HEK293T (cell line): ENCODE measurements around the gene P2RY2.

Experiments used
- BHLHE40 ChIP-seq: fragments of 450-650 bp; IDR thresholded peaks from 2 replicates; pipeline ENCODE4 v1.6.1; 2016; ENCODE audit warnings: mild to moderate bottlenecking, moderate library complexity, borderline replicate concordance
- CTBP1 ChIP-seq: fragments of 450-650 bp; IDR thresholded peaks from 2 replicates; pipeline ENCODE4 v1.6.1; 2016; ENCODE audit warnings: borderline replicate concordance
- FOXA1 ChIP-seq: fragments of 450-650 bp; IDR thresholded peaks from 2 replicates; pipeline ENCODE4 v1.6.1; 2016; ENCODE audit warnings: mild to moderate bottlenecking
- FOXK2 ChIP-seq: fragments of 450-650 bp; IDR thresholded peaks from 2 replicates; pipeline ENCODE4 v1.6.1; 2016; ENCODE audit warnings: mild to moderate bottlenecking
- LEF1 ChIP-seq: fragments of 450-650 bp; IDR thresholded peaks from 2 replicates; pipeline ENCODE4 v1.6.1; 2017; ENCODE audit warnings: mild to moderate bottlenecking, borderline replicate concordance
- SP1 ChIP-seq: fragments of 450-650 bp; IDR thresholded peaks from 2 replicates; pipeline ENCODE4 v1.6.1; 2017
- SUZ12 ChIP-seq: fragments of 450-650 bp; IDR thresholded peaks from 2 replicates; pipeline ENCODE4 v1.6.1; 2016; ENCODE audit warnings: mild to moderate bottlenecking
- TARDBP ChIP-seq: fragments of 450-650 bp; IDR thresholded peaks from 2 replicates; pipeline ENCODE4 v1.6.1; 2016
- ZNF384 ChIP-seq: fragments of 450-650 bp; IDR thresholded peaks from 2 replicates; pipeline ENCODE4 v1.6.1; 2016
- TF ChIP-seq, protein P1 (sequence below): fragments of 450-650 bp; IDR thresholded peaks from 2 replicates; pipeline ENCODE4 v1.6.1; 2016

DNA sequence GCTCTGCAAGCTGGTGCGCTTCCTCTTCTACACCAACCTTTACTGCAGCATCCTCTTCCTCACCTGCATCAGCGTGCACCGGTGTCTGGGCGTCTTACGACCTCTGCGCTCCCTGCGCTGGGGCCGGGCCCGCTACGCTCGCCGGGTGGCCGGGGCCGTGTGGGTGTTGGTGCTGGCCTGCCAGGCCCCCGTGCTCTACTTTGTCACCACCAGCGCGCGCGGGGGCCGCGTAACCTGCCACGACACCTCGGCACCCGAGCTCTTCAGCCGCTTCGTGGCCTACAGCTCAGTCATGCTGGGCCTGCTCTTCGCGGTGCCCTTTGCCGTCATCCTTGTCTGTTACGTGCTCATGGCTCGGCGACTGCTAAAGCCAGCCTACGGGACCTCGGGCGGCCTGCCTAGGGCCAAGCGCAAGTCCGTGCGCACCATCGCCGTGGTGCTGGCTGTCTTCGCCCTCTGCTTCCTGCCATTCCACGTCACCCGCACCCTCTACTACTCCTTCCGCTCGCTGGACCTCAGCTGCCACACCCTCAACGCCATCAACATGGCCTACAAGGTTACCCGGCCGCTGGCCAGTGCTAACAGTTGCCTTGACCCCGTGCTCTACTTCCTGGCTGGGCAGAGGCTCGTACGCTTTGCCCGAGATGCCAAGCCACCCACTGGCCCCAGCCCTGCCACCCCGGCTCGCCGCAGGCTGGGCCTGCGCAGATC is 16.5 kb downstream of the P2RY2 start:
- no peak for TF ChIP-seq BHLHE40
- no peak for TF ChIP-seq CTBP1
- TF ChIP-seq TARDBP: no peak
- no peak for TF ChIP-seq LEF1
- TF ChIP-seq SP1: no peak
- TF ChIP-seq, protein P1, sequence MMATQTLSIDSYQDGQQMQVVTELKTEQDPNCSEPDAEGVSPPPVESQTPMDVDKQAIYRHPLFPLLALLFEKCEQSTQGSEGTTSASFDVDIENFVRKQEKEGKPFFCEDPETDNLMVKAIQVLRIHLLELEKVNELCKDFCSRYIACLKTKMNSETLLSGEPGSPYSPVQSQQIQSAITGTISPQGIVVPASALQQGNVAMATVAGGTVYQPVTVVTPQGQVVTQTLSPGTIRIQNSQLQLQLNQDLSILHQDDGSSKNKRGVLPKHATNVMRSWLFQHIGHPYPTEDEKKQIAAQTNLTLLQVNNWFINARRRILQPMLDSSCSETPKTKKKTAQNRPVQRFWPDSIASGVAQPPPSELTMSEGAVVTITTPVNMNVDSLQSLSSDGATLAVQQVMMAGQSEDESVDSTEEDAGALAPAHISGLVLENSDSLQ: no peak
- no peak for TF ChIP-seq FOXK2
- no peak for TF ChIP-seq ZNF384
- TF ChIP-seq SUZ12: no peak
- no peak for TF ChIP-seq FOXA1
